AG09319 (cell line): ENCODE data around the gene RPL19.

ENCODE experiments used
- DNase-seq: peaks from one replicate; pipeline ENCODE4 v3.0.0-alpha.2; 2010; ENCODE audit warnings: low read depth; ENCODE audit errors: extremely low read depth
- TF ChIP-seq, protein P1 (sequence below): IDR thresholded peaks from 2 replicates; pipeline ENCODE4 v1.5.1; 2011; ENCODE audit warnings: low read depth, mild to moderate bottlenecking, inconsistent platforms, low read length, moderate library complexity

RPL19 gene

DNA sequence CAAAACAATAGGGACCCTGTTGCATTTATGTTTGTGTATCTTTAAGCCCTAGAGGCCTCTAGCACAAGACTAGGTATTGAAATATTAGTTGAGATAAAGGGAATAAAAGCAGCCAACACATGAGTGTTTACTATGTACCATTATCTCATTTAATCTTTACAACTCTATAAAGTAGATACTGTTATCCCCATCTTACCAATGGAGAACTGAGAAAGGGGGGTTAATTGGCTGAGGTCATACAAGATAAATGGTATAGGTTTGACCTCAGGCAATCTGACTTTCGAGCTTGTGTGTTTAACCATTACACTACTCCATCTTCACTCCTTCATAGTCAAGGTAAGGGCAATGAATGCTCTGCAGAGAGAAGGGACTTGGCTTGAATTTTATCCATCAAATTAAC is 51.9 kb downstream of the RPL19 start:
- DNase-seq, result no peak

DNA sequence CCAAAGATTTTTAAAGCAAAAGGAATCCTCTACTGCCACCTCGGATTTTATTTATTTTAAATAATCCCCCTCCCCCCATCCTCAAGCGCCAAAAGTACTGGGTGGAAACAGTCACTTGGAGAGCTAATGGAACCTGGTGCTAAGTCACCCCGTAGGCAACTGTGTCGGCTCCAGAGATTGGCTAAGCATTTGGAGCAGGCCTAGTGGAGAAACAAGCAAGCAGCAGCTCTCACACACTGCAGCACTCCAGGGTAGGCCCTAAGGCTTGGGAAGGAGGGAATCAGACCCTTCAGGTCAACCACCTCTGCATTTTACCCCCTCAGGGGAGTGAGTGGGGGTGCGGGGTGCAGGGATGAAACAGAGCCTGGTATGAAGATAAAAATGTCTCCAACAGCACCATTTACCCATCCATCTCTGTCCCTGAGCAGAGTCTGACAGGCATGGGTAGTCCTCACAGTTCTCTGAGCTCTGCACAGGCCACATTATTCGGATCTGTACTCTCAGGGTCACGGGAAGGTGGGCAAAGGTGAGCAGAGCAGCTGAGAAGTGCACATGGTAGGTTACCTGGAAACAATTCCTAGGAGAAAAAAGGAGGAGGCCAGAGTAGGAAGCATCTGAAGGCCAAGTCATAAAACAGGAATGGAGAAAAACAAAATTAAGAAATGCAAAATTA is 52.8 kb downstream of the RPL19 start:
- TF ChIP-seq, protein P1, sequence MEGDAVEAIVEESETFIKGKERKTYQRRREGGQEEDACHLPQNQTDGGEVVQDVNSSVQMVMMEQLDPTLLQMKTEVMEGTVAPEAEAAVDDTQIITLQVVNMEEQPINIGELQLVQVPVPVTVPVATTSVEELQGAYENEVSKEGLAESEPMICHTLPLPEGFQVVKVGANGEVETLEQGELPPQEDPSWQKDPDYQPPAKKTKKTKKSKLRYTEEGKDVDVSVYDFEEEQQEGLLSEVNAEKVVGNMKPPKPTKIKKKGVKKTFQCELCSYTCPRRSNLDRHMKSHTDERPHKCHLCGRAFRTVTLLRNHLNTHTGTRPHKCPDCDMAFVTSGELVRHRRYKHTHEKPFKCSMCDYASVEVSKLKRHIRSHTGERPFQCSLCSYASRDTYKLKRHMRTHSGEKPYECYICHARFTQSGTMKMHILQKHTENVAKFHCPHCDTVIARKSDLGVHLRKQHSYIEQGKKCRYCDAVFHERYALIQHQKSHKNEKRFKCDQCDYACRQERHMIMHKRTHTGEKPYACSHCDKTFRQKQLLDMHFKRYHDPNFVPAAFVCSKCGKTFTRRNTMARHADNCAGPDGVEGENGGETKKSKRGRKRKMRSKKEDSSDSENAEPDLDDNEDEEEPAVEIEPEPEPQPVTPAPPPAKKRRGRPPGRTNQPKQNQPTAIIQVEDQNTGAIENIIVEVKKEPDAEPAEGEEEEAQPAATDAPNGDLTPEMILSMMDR, result no peak

More for the DNA sequence above, 51.9 kb downstream of the RPL19 start:
- TF ChIP-seq, protein P1, result no peak

More for the DNA sequence above, 52.8 kb downstream of the RPL19 start:
- DNase-seq, result no peak
